ENCODE data around the gene GPS2. TPM values are rescaled to one million over a fixed set of nuclear protein-coding genes. Genes with fewer than 3 reads are reported as not detected.

GPS2 gene
- total and polyA plus RNA-seq, 7 experiments from 2014 or later, result 72.6 to 145 (median 107) TPM

DNA sequence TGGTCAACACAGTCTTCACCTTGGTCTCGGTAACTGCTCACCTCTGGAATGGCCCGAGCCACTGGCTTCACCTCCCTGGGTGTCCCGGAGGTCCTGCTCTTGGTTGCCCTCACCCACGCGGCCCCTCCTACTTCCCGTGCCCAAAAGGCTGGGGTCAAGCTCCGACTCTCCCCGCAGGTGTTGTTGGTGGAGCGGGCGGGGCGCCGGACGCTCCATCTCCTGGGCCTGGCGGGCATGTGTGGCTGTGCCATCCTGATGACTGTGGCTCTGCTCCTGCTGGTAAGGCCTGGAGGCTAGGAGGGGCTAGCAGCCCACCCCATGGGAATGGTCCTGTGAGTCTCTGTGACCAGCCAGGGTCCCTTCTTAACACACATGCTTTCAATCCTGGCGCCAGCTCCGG, 30.2 kb downstream of the GPS2 start:
- Mint-ChIP-seq H3K9me3 (peaks cover 0 to 1% (median 0%) of the 10 kb centered on the region in 11 donors), H3K36me3 (no peaks in the 10 kb centered on the region), H3K27me3 (peaks cover 13 to 56% (median 22%) of the 10 kb centered on the region in 5 donors), H3K4me1 (peaks cover 14 to 31% (median 20%) of the 10 kb centered on the region in 7 donors), H3K4me3 (no peak overlapping the region), H3K27ac (no peak overlapping the region)
- Histone ChIP-seq H3K36me3 (ENCODE audit: control insufficient read depth in 2 of 3, insufficient read depth in 3 of 3, low read length in 3 of 3) (no peaks in the 10 kb centered on the region), H3K27me3 (ENCODE audit: control insufficient read depth in 2 of 2, insufficient read depth in 2 of 2, low read length in 2 of 2) (no peaks in the 10 kb centered on the region), H3K4me1 (ENCODE audit: control insufficient read depth in 2 of 2, insufficient read depth in 2 of 2, low read length in 2 of 2) (peaks cover 11 to 23% of the 10 kb centered on the region in 2 donors), H3K27ac (ENCODE audit: low read depth, low read length) (no peak overlapping the region), H3K9me3 (ENCODE audit: control insufficient read depth in 2 of 3, low read length in 3 of 3) (no peaks in the 10 kb centered on the region), H3K4me3 (ENCODE audit: low read length) (no peak overlapping the region)
- ATAC-seq, result no peak
- POLR2A ChIA-PET, result no interaction called here
- no peak for DNase-seq
- CTCF ChIA-PET, result interaction anchor here (2.2 kb wide), 1 partner anchor 12 kb away, joined by 10 read pairs; no protein-coding TSS in a partner anchor
- intact Hi-C loops (cut with micrococcal nuclease), result loop anchor here in 1 of 2 donors (5.0 kb wide), 1 partner anchor 67 kb away; the partner anchor contains the start of gene KCTD11

DNA sequence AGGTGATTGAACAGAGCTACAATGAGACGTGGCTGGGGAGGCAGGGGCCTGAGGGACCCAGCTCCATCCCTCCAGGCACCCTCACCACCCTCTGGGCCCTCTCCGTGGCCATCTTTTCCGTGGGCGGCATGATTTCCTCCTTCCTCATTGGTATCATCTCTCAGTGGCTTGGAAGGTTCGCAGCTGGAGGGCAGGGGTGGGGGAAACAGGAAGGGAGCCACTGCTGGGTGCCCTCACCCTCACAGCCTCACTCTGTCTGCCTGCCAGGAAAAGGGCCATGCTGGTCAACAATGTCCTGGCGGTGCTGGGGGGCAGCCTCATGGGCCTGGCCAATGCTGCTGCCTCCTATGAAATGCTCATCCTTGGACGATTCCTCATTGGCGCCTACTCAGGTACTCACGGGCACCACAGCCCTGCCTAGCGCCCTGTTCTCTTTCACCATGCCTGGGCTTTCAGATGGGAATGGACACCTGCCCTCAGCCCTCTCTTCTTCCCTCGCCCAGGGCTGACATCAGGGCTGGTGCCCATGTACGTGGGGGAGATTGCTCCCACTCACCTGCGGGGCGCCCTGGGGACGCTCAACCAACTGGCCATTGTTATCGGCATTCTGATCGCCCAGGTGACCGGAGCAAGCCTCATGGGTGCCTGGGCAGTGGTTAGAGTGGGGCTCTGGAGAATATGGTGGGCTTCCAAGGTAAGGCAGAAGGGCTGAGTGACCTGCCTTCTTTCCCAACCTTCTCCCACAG, 31.5 kb downstream of the GPS2 start:
- H3K4me1 Mint-ChIP-seq, result peaks cover 14 to 31% (median 21%) of the 10 kb centered on the region in 7 donors
- CTCF ChIA-PET, result interaction anchor here (0.7 to 1.7 kb wide), 3 partner anchors 13 to 39 kb away, joined by 3 to 6 read pairs (median 3); no protein-coding TSS in a partner anchor
- Histone ChIP-seq H3K4me3 (ENCODE audit: low read length) (no peak overlapping the region), H3K4me1 (ENCODE audit: control insufficient read depth in 2 of 2, insufficient read depth in 2 of 2, low read length in 2 of 2) (peaks cover 11 to 23% of the 10 kb centered on the region in 2 donors), H3K36me3 (ENCODE audit: control insufficient read depth in 2 of 3, insufficient read depth in 3 of 3, low read length in 3 of 3) (no peaks in the 10 kb centered on the region), H3K27ac (ENCODE audit: low read depth, low read length) (no peak overlapping the region), H3K27me3 (ENCODE audit: control insufficient read depth in 2 of 2, insufficient read depth in 2 of 2, low read length in 2 of 2) (no peaks in the 10 kb centered on the region), H3K9me3 (ENCODE audit: control insufficient read depth in 2 of 3, low read length in 3 of 3) (no peaks in the 10 kb centered on the region)
- no peak for ATAC-seq
- POLR2A ChIA-PET, result interaction anchor here (1.2 to 2.3 kb wide), 3 partner anchors 8 to 57 kb away, joined by 3 to 12 read pairs (median 4); no protein-coding TSS in a partner anchor
- intact Hi-C loops (cut with micrococcal nuclease), result loop anchor here in 1 of 2 donors (5.0 kb wide), 1 partner anchor 69 kb away; the partner anchor contains the start of gene KCTD11
- peak overlapping the region in 2 of 10 donors; percentile 8 to 19 for H3K4me3 Mint-ChIP-seq
- no peaks in the 10 kb centered on the region for H3K36me3 Mint-ChIP-seq
- no peak for DNase-seq
- H3K27me3 Mint-ChIP-seq, result peaks cover 13 to 56% (median 22%) of the 10 kb centered on the region in 5 donors
- peaks cover 0 to 1% (median 0%) of the 10 kb centered on the region in 11 donors for H3K9me3 Mint-ChIP-seq
- H3K27ac Mint-ChIP-seq, result peak overlapping the region in 1 of 9 donors; percentile 55

DNA sequence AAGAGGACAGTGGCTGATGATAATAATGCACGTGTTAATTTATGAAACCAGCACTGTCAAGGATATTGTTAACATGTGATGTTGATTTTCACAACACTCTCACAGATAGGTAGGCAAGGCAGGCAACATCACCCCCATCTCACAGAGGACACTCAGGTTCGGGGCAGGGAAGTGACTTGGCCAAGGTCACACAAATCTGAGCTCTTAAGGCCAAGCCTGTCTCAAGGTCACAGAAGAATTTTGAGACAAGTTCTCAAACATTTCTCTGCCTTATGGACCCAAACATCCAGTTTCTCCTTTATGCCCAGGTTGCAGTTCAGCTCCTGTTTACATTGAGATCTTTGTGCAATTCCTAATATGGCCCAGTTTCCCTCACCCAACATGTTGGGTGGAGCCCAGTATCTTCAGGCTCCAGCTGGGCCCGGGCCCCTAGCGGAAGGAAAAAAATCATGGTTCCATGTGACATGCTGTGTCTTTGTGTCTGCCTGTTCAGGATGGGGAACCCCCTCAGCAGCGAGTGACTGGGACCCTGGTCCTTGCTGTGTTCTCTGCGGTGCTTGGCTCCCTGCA, 32.3 kb downstream of the GPS2 start:
- ChIA-PET POLR2A (interaction anchor here (0.7 to 2.3 kb wide), 5 partner anchors 9 to 62 kb away, joined by 3 to 13 read pairs (median 4); no protein-coding TSS in a partner anchor), CTCF (interaction anchor here (0.6 to 4.6 kb wide), 5 partner anchors 14 to 279 kb away, joined by 3 to 18 read pairs (median 3); partner anchors contain the start of genes ACAP1 and SENP3)
- H3K4me1 ChIP-seq (ENCODE audit: control insufficient read depth in 2 of 2, insufficient read depth in 2 of 2, low read length in 2 of 2), result peaks cover 11 to 23% of the 10 kb centered on the region in 2 donors
- peaks cover 6 to 50% (median 21%) of the 10 kb centered on the region in 5 donors for H3K27me3 Mint-ChIP-seq
- no peak for ATAC-seq
- peaks cover 0 to 1% (median 0%) of the 10 kb centered on the region in 11 donors for H3K9me3 Mint-ChIP-seq
- peak overlapping the region in 1 of 9 donors; percentile 62 for H3K27ac Mint-ChIP-seq
- no peak overlapping the region for H3K4me3 ChIP-seq (ENCODE audit: low read length)
- H3K36me3 ChIP-seq (ENCODE audit: control insufficient read depth in 2 of 3, insufficient read depth in 3 of 3, low read length in 3 of 3), result no peaks in the 10 kb centered on the region
- no peaks in the 10 kb centered on the region for H3K36me3 Mint-ChIP-seq
- H3K9me3 ChIP-seq (ENCODE audit: control insufficient read depth in 2 of 3, low read length in 3 of 3), result no peaks in the 10 kb centered on the region
- intact Hi-C loops (cut with micrococcal nuclease), result loop anchor here in 1 of 2 donors (5.0 kb wide), 1 partner anchor 69 kb away; the partner anchor contains the start of gene KCTD11
- H3K4me1 Mint-ChIP-seq, result peaks cover 14 to 31% (median 21%) of the 10 kb centered on the region in 7 donors
- H3K27ac ChIP-seq (ENCODE audit: low read depth, low read length), result no peak overlapping the region
- DNase-seq, result no peak
- H3K27me3 ChIP-seq (ENCODE audit: control insufficient read depth in 2 of 2, insufficient read depth in 2 of 2, low read length in 2 of 2), result no peaks in the 10 kb centered on the region
- H3K4me3 Mint-ChIP-seq, result peak overlapping the region in 8 of 10 donors; percentile 10 to 85 (median 52)

DNA sequence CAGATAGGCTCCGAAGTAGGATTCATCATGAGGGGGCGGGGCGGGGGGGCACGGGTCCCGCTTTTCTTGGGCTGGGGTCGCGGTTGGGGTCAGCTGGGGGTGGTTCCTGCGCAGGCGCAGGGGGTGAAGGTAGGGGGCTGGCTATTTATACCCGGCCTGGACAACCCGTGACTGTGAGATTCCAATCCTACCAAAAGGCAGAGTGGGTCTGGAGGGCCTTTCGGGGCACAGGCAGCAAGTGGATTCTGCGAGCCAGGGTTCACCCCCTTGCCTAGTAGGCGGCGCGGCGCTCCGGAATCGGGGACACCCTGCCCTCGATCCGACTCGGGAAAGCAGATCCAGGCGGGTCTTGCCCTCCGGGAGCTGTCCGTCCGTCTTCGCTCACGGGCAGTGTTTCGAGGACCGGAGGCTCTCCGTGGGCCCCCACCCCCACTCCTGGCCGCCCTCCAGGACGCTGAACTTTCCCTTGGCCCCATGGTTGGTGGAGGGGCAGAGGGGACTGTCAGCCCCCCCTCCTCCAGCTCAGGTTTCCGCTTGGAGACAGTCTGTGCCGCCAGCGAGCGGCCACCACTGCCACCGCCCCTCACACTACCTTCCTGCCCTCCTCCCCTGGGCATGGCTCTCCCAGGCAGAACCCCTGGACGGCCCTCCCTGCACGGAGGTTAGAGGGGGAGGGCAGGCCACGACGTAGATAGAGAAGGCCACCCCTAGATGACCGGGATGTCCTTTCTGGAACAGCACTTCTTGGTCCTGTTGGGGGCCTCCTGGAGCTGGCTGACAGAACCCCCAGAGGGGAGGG, 33.0 kb downstream of the GPS2 start:
- POLR2A ChIA-PET, result interaction anchor here (0.7 to 2.3 kb wide), 7 partner anchors 10 to 62 kb away, joined by 3 to 13 read pairs (median 4); partner anchors contain the start of gene ACAP1
- Histone ChIP-seq H3K9me3 (ENCODE audit: control insufficient read depth in 2 of 3, low read length in 3 of 3) (no peaks in the 10 kb centered on the region), H3K4me1 (ENCODE audit: control insufficient read depth in 2 of 2, insufficient read depth in 2 of 2, low read length in 2 of 2) (peaks cover 11 to 23% of the 10 kb centered on the region in 2 donors), H3K27me3 (ENCODE audit: control insufficient read depth in 2 of 2, insufficient read depth in 2 of 2, low read length in 2 of 2) (no peaks in the 10 kb centered on the region), H3K36me3 (ENCODE audit: control insufficient read depth in 2 of 3, insufficient read depth in 3 of 3, low read length in 3 of 3) (no peaks in the 10 kb centered on the region), H3K4me3 (ENCODE audit: low read length) (peak overlapping the region; percentile 66), H3K27ac (ENCODE audit: low read depth, low read length) (no peak overlapping the region)
- ATAC-seq, result no peak
- Mint-ChIP-seq H3K9me3 (peaks cover 0 to 1% (median 0%) of the 10 kb centered on the region in 11 donors), H3K4me1 (peaks cover 14 to 31% (median 21%) of the 10 kb centered on the region in 7 donors), H3K27me3 (peaks cover 6 to 44% (median 19%) of the 10 kb centered on the region in 5 donors), H3K27ac (peak overlapping the region in 1 of 9 donors; percentile 48), H3K36me3 (no peaks in the 10 kb centered on the region), H3K4me3 (peak overlapping the region; percentile 77 to 87 (median 84))
- intact Hi-C loops (cut with micrococcal nuclease), result loop anchor here (1.0 to 5.0 kb wide), 6 partner anchors 21 to 406 kb away; partner anchors contain the start of genes ACAP1 (in 1 of the 2), EIF5A (in 1 of the 2), KCTD11 (in 1 of the 2) and WRAP53 (in 1 of the 2)
- DNase-seq, result peak in 1 of 9 donors; percentile 8
- CTCF ChIA-PET, result interaction anchor here (0.6 to 4.6 kb wide), 8 partner anchors 14 to 405 kb away, joined by 3 to 33 read pairs (median 6); partner anchors contain the start of genes ACAP1 and SENP3

DNA sequence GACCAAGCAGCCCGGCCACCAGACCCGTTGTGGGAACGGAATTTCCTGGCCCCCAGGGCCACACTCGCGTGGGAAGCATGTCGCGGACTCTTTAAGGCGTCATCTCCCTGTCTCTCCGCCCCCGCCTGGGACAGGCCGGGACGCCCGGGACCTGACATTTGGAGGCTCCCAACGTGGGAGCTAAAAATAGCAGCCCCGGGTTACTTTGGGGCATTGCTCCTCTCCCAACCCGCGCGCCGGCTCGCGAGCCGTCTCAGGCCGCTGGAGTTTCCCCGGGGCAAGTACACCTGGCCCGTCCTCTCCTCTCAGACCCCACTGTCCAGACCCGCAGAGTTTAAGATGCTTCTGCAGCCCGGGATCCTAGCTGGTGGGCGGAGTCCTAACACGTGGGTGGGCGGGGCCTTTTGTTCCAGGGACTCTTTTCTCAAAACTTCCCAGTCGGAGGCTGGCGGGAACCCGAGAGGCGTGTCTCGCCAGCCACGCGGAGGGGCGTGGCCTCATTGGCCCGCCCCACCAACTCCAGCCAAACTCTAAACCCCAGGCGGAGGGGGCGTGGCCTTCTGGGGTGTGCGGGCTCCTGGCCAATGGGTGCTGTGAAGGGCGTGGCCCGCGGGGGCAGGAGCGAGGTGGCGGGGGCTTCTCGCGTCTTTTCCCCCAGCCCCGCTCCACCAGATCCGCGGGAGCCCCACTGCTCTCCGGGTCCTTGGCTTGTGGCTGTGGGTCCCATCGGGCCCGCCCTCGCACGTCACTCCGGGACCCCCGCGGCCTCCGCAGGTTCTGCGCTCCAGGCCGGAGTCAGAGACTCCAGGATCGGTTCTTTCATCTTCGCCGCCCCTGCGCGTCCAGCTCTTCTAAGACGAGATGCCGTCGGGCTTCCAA, 33.8 kb downstream of the GPS2 start, which contains the start of gene SLC2A4:
Gene SLC2A4 (plus strand): TSS at position 645 of the 879 bp plus-strand sequence. CDS start 217 bp downstream, at position 862.
- no peaks in the 10 kb centered on the region for H3K9me3 ChIP-seq (ENCODE audit: control insufficient read depth in 2 of 3, low read length in 3 of 3)
- H3K27ac Mint-ChIP-seq, result peak within 1 kb of the TSS in 6 of 9 donors; percentile 8 to 88 (median 54)
- peaks cover 11 to 23% of the 10 kb centered on the region in 2 donors for H3K4me1 ChIP-seq (ENCODE audit: control insufficient read depth in 2 of 2, insufficient read depth in 2 of 2, low read length in 2 of 2)
- peaks cover 6 to 44% (median 17%) of the 10 kb centered on the region in 5 donors for H3K27me3 Mint-ChIP-seq
- DNase-seq (peak; percentile 60 to 92 (median 67)), ATAC-seq (peak; percentile 84)
- ChIA-PET POLR2A (interaction anchor here (0.6 to 2.3 kb wide), 9 partner anchors 9 to 63 kb away, joined by 3 to 13 read pairs (median 4); partner anchors contain the start of gene ACAP1), CTCF (interaction anchor here (0.7 to 4.6 kb wide), 6 partner anchors 15 to 405 kb away, joined by 3 to 33 read pairs (median 6); partner anchors contain the start of genes ACAP1 and SLC16A13)
- no peaks in the 10 kb centered on the region for H3K36me3 ChIP-seq (ENCODE audit: control insufficient read depth in 2 of 3, insufficient read depth in 3 of 3, low read length in 3 of 3)
- intact Hi-C loops (cut with micrococcal nuclease), result loop anchor here (1.0 to 5.0 kb wide), 6 partner anchors 20 to 407 kb away; partner anchors contain the start of genes ACAP1 (in 1 of the 2), EIF5A (in 1 of the 2), KCTD11 (in 1 of the 2) and WRAP53 (in 1 of the 2)
- peaks cover 14 to 31% (median 21%) of the 10 kb centered on the region in 7 donors for H3K4me1 Mint-ChIP-seq
- H3K36me3 Mint-ChIP-seq, result no peaks in the 10 kb centered on the region
- H3K27ac ChIP-seq (ENCODE audit: low read depth, low read length), result no peak within 1 kb of the TSS
- no peaks in the 10 kb centered on the region for H3K27me3 ChIP-seq (ENCODE audit: control insufficient read depth in 2 of 2, insufficient read depth in 2 of 2, low read length in 2 of 2)
- H3K4me3 Mint-ChIP-seq, result peak within 1 kb of the TSS; percentile 77 to 87 (median 84)
- H3K4me3 ChIP-seq (ENCODE audit: low read length), result peak within 1 kb of the TSS; percentile 66
- H3K9me3 Mint-ChIP-seq, result peaks cover 0 to 1% (median 0%) of the 10 kb centered on the region in 11 donors

All from naive thymus-derived CD4-positive, alpha-beta T cell (primary cell).